ENCODE measurements around the gene PLOD3. TPM values are rescaled to one million over a fixed set of nuclear protein-coding genes. Genes with fewer than 3 reads are reported as not detected.

The PLOD3 gene
- total and polyA plus RNA-seq, 12 donors: 27.1 to 61.2 (median 36.9) TPM

GRCh38 chr7:101223528-101223927 lies 6.1 kb upstream of the PLOD3 start:
- Histone ChIP-seq H3K9me3 (no peaks in the 10 kb centered on the region), H3K4me1 (peaks cover 0 to 23% (median 21%) of the 10 kb centered on the region in 9 donors), H3K36me3 (peaks cover 0 to 73% (median 35%) of the 10 kb centered on the region in 9 donors), H3K27me3 (no peaks in the 10 kb centered on the region), H3K27ac (no peak overlapping the region), H3K4me3 (no peak overlapping the region)
- WGBS, 2 donors: 97 to 99% methylated on average over 15 of the region's 15 CpGs
- ATAC-seq (peak in 1 of 8 donors; percentile 39), DNase-seq (no peak)
- no peak for TF ChIP-seq CTCF (IDR thresholded peaks at IDR 0.05)
- intact Hi-C loops (cut with DNase I): no loop called here

GRCh38 chr7:101222275-101222830 lies 5.0 kb upstream of the PLOD3 start:
- DNase-seq (no peak), ATAC-seq (no peak)
- TF ChIP-seq CTCF (IDR thresholded peaks at IDR 0.05): no peak

GRCh38 chr7:101220295-101220694 lies 2.9 kb upstream of the PLOD3 start:
- DNase-seq: no peak
- Histone ChIP-seq H3K27ac (no peak overlapping the region), H3K36me3 (peaks cover 0 to 49% (median 20%) of the 10 kb centered on the region in 9 donors), H3K27me3 (no peaks in the 10 kb centered on the region), H3K4me1 (peaks cover 0 to 42% (median 38%) of the 10 kb centered on the region in 9 donors), H3K4me3 (no peak overlapping the region), H3K9me3 (no peaks in the 10 kb centered on the region)
- 79 to 82% methylated on average over 5 of the region's 5 CpGs for WGBS, 2 donors
- intact Hi-C loops (cut with DNase I): loop anchor here in 1 of 10 donors (2.0 kb wide), 1 partner anchor 19 kb away; no protein-coding TSS in a partner anchor
- ATAC-seq: no peak
- TF ChIP-seq CTCF (IDR thresholded peaks at IDR 0.05): no peak

More at GRCh38 chr7:101222275-101222830, 5.0 kb upstream of the PLOD3 start:
- Histone ChIP-seq H3K4me1 (peaks cover 0 to 26% (median 24%) of the 10 kb centered on the region in 9 donors), H3K9me3 (no peaks in the 10 kb centered on the region), H3K36me3 (peaks cover 0 to 61% (median 33%) of the 10 kb centered on the region in 9 donors), H3K27ac (no peak overlapping the region), H3K4me3 (no peak overlapping the region), H3K27me3 (no peaks in the 10 kb centered on the region)
- 83 to 84% methylated on average over 27 of the region's 27 CpGs for WGBS, 2 donors
- intact Hi-C loops (cut with DNase I): no loop called here

GRCh38 chr7:101218236-101219125 lies 1.1 kb upstream of the PLOD3 start:
- Histone ChIP-seq H3K27me3 (no peaks in the 10 kb centered on the region), H3K9me3 (no peaks in the 10 kb centered on the region), H3K4me1 (peaks cover 0 to 48% (median 40%) of the 10 kb centered on the region in 9 donors), H3K27ac (peak overlapping the region in 9 of 10 donors; percentile 88 to 99 (median 94)), H3K36me3 (peaks cover 0 to 49% (median 8%) of the 10 kb centered on the region in 9 donors), H3K4me3 (peak overlapping the region; percentile 74 to 98 (median 88))
- intact Hi-C loops (cut with DNase I): loop anchor here in 1 of 10 donors (2.0 kb wide), 1 partner anchor 26 kb away; the partner anchor contains the start of gene FIS1
- 8 to 10% methylated on average over 26 of the region's 26 CpGs for WGBS, 2 donors
- DNase-seq (no peak), ATAC-seq (peak in 1 of 8 donors; percentile 12)
- TF ChIP-seq CTCF (IDR thresholded peaks at IDR 0.05): no peak

All from heart right ventricle (tissue), 16 donors.